DOHH2 (cell line): ENCODE data around the gene MTHFD2L.

Source experiments
- H3F3A ChIP-seq: fragments of 200-600 bp; sonication (generic), shearing (Covaris generic); 2 replicates; pipeline ENCODE4 v1.6.0; 2016; ENCODE audit warnings: antibody characterized with exemption, mild to moderate bottlenecking; ENCODE audit not compliant: control insufficient read depth, insufficient read depth
- H3K27ac ChIP-seq: fragments of 200-600 bp; sonication (generic); 2 replicates; pipeline ENCODE4 v1.5.1; 2014; ENCODE audit warnings: low read depth, mild to moderate bottlenecking, low read length, moderate library complexity
- H3K27me3 ChIP-seq: fragments of 200-600 bp; sonication (generic); 2 replicates; pipeline ENCODE4 v1.6.1; 2014; ENCODE audit warnings: mild to moderate bottlenecking, low read length, mixed read lengths; ENCODE audit not compliant: control insufficient read depth
- H3K36me3 ChIP-seq: fragments of 200-600 bp; sonication (generic); 2 replicates; pipeline ENCODE4 v1.6.1; 2014; ENCODE audit warnings: mild to moderate bottlenecking, low read length, moderate library complexity, mixed read lengths; ENCODE audit not compliant: control insufficient read depth
- H3K4me1 ChIP-seq: fragments of 200-600 bp; sonication (generic); 2 replicates; pipeline ENCODE4 v1.6.1; 2014; ENCODE audit warnings: mild to moderate bottlenecking, low read length, mixed read lengths; ENCODE audit not compliant: control insufficient read depth
- H3K4me2 ChIP-seq: fragments of 200-600 bp; sonication (generic); 2 replicates; pipeline ENCODE4 v1.6.0; 2014; ENCODE audit warnings: mild to moderate bottlenecking, low read length, moderate library complexity
- H3K4me3 ChIP-seq: fragments of 200-600 bp; sonication (generic); 2 replicates; pipeline ENCODE4 v1.5.1; 2014; ENCODE audit warnings: mild to moderate bottlenecking, low read length, mixed read lengths
- H3K79me2 ChIP-seq: fragments of 200-600 bp; sonication (generic); 2 replicates; pipeline ENCODE4 v1.6.1; 2014; ENCODE audit warnings: mild to moderate bottlenecking, low read length, mixed read lengths; ENCODE audit not compliant: control insufficient read depth
- H3K9me2 ChIP-seq: fragments of 200-600 bp; sonication (generic); replicated peaks from 2 replicates; pipeline ENCODE4 v1.6.1; 2014; ENCODE audit warnings: mild to moderate bottlenecking, low read length, mixed read lengths; ENCODE audit not compliant: control insufficient read depth
- H3K9me3 ChIP-seq: fragments of 200-600 bp; sonication (generic); 2 replicates; pipeline ENCODE4 v1.6.1; 2014; ENCODE audit warnings: antibody characterized with exemption, low read length, mixed read lengths; ENCODE audit not compliant: control insufficient read depth, insufficient read depth
- H4K20me1 ChIP-seq: fragments of 200-600 bp; sonication (generic); 2 replicates; pipeline ENCODE4 v1.6.0; 2014; ENCODE audit warnings: low read depth, mild to moderate bottlenecking, antibody characterized with exemption, low read length, moderate library complexity; ENCODE audit not compliant: control insufficient read depth, insufficient read depth
- EZH2phosphoT487 ChIP-seq: fragments of 200-600 bp; sonication (generic); IDR thresholded peaks from 2 replicates; pipeline ENCODE4 v1.6.1; 2017; ENCODE audit warnings: borderline replicate concordance, mild to moderate bottlenecking, antibody characterized with exemption, low read length, moderate library complexity, mixed read lengths
- TF ChIP-seq, protein P1 (sequence below): fragments of 200-600 bp; sonication (generic); IDR thresholded peaks from one replicate; pipeline ENCODE4 v1.5.1; 2014; ENCODE audit warnings: antibody characterized with exemption, mild to moderate bottlenecking, low read depth, low read length; ENCODE audit not compliant: poor library complexity, severe bottlenecking

The MTHFD2L gene

DNA sequence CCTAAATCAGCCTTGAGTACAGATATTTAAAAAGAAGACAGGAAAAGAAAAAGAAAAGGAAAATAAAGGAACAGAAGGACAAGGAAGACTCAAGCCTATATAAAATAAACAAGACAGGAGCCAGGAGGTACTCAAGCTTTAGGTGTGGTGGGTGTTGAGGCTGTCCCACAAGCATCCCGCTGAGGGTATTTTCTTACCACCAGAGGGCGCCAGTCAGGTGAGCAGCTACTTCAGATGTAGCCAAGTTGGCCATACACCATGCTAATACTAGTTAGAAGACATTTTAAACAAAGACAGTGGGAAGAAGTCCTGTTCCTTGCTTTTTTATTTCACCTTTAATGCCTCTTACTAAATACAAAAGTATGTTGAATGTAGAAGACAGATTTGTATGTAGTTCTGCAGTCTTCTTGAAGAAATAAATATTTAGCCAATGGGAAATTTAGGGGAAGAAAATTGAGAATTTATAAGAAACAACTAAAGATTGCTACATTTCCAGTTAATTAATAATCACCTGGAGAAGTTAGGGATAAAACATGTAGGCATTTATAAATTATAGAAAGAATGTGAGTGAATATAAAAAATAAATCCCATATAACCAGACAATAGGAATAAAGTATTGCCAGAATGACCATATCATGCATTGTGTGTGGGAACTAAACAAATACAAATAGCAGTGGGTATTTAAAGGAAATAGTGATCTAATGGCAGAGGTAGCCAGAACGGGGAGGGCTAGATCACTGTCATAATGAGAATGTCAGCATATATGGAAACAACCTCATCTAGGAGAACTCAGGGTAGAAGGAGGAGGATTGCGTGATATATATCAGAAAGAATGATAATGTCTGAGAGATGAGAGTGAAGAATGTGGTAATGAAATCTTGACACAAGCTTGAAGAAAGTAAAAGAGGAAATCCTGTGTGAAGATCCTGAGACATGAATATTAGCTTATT lies 71.0 kb downstream of the MTHFD2L start:
- Histone ChIP-seq H3K4me2 (no peak overlapping the region), H4K20me1 (no peaks in the 10 kb centered on the region), H3F3A (no peaks in the 10 kb centered on the region), H3K9me2 (no peaks in the 10 kb centered on the region), H3K27me3 (no peaks in the 10 kb centered on the region), H3K4me3 (no peak overlapping the region), H3K9me3 (no peaks in the 10 kb centered on the region), H3K4me1 (no peaks in the 10 kb centered on the region), H3K79me2 (no peaks in the 10 kb centered on the region), H3K36me3 (no peaks in the 10 kb centered on the region), H3K27ac (no peak overlapping the region)
- TF ChIP-seq, protein P1, sequence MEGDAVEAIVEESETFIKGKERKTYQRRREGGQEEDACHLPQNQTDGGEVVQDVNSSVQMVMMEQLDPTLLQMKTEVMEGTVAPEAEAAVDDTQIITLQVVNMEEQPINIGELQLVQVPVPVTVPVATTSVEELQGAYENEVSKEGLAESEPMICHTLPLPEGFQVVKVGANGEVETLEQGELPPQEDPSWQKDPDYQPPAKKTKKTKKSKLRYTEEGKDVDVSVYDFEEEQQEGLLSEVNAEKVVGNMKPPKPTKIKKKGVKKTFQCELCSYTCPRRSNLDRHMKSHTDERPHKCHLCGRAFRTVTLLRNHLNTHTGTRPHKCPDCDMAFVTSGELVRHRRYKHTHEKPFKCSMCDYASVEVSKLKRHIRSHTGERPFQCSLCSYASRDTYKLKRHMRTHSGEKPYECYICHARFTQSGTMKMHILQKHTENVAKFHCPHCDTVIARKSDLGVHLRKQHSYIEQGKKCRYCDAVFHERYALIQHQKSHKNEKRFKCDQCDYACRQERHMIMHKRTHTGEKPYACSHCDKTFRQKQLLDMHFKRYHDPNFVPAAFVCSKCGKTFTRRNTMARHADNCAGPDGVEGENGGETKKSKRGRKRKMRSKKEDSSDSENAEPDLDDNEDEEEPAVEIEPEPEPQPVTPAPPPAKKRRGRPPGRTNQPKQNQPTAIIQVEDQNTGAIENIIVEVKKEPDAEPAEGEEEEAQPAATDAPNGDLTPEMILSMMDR: peak; percentile 95
- TF ChIP-seq EZH2phosphoT487: no peak

DNA sequence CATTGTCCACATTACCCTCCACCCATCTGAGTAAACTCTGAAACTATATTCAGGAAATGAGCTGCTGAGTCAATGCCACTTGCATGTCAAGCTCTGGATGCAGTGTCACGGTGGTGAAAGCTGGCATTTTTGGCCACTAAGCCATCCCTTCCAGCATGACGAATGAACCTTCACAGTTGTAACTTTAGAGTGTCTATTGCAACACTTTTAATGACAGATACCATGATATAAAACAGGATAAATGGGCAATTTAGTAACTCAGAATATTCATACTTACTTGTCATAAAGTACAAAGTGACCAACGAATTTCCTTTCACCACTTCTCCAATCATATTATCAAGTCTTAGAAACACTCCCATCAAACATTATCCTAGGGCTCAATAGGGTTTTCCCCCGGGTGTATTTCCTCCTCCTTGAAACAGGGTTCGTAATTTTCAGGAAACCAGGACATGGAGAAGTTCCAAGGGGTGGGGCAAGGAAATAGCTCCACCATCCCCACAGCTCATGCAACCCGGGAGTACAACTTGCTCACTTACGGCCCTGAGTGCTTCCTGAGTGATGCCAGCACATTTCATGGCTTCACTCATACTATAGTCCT lies 73.1 kb downstream of the MTHFD2L start:
- no peak overlapping the region for H3K4me2 ChIP-seq
- no peaks in the 10 kb centered on the region for H3F3A ChIP-seq
- no peak overlapping the region for H3K27ac ChIP-seq
- no peaks in the 10 kb centered on the region for H3K4me1 ChIP-seq
- H3K9me2 ChIP-seq: no peaks in the 10 kb centered on the region
- no peaks in the 10 kb centered on the region for H3K36me3 ChIP-seq
- H3K9me3 ChIP-seq: no peaks in the 10 kb centered on the region
- H3K4me3 ChIP-seq: no peak overlapping the region
- no peak for TF ChIP-seq EZH2phosphoT487
- TF ChIP-seq, protein P1: no peak
- H3K79me2 ChIP-seq: no peaks in the 10 kb centered on the region
- H4K20me1 ChIP-seq: no peaks in the 10 kb centered on the region
- H3K27me3 ChIP-seq: no peaks in the 10 kb centered on the region

DNA sequence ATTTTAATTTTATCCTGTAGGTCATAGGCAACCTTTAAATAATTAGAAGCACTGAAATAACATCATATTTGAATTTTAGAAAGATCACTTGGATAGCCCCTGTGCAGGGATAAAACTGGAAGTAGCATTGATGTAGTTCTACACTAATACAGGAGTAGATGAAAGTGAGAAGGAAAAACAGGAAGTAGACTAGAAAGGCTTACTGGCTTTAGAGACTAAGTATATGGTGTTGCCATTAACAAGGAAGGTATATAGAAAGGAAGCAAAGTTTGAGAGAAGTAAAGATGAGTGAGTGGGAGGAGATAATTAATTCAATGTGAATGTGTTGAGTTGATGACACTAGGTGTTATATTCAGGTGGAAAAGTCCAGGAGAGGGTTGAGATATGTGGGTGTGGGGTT lies 77.2 kb downstream of the MTHFD2L start:
- no peaks in the 10 kb centered on the region for H3F3A ChIP-seq
- H3K9me3 ChIP-seq: no peaks in the 10 kb centered on the region
- H3K4me2 ChIP-seq: no peak overlapping the region
- no peaks in the 10 kb centered on the region for H3K79me2 ChIP-seq
- no peaks in the 10 kb centered on the region for H4K20me1 ChIP-seq
- H3K36me3 ChIP-seq: no peaks in the 10 kb centered on the region
- H3K4me1 ChIP-seq: no peaks in the 10 kb centered on the region
- no peak overlapping the region for H3K27ac ChIP-seq
- no peaks in the 10 kb centered on the region for H3K27me3 ChIP-seq
- no peaks in the 10 kb centered on the region for H3K9me2 ChIP-seq
- no peak for TF ChIP-seq EZH2phosphoT487
- TF ChIP-seq, protein P1: no peak
- no peak overlapping the region for H3K4me3 ChIP-seq
